Mesendoderm (in vitro differentiated cells): ENCODE results near the gene CNTNAP4.

Experiments used
- DNase-seq: peaks from one replicate; pipeline ENCODE4 v3.0.0; 2013
- H2AK5ac ChIP-seq: 2 replicates; pipeline ENCODE4 v1.6.1; 2013; ENCODE audit warnings: low read length, inconsistent platforms
- H2BK120ac ChIP-seq: 2 replicates; pipeline ENCODE4 v1.6.1; 2013; ENCODE audit warnings: low read depth, mild to moderate bottlenecking, low read length, moderate library complexity, mixed read lengths
- H2BK15ac ChIP-seq: replicated peaks from 2 replicates; pipeline ENCODE4 v1.6.1; 2013; ENCODE audit warnings: low read depth, mild to moderate bottlenecking, moderate library complexity
- H2BK5ac ChIP-seq: 2 replicates; pipeline ENCODE4 v1.6.1; 2013; ENCODE audit warnings: low read length, inconsistent platforms
- H3K18ac ChIP-seq: 2 replicates; pipeline ENCODE4 v1.6.1; 2013; ENCODE audit warnings: mild to moderate bottlenecking, low read length, mixed read lengths
- H3K23ac ChIP-seq: one replicate; pipeline ENCODE4 v1.6.1; 2013; ENCODE audit warnings: low read length
- H3K27ac ChIP-seq: 2 replicates; pipeline ENCODE4 v1.5.1; 2013; ENCODE audit warnings: low read depth, mild to moderate bottlenecking, inconsistent platforms, low read length, moderate library complexity
- H3K27me3 ChIP-seq: 2 replicates; pipeline ENCODE4 v1.6.1; 2013; ENCODE audit warnings: low read length, control low read depth, mild to moderate bottlenecking, inconsistent platforms; ENCODE audit not compliant: insufficient read depth, poor library complexity
- H3K36me3 ChIP-seq: 2 replicates; pipeline ENCODE4 v1.6.1; 2013; ENCODE audit warnings: low read length, inconsistent platforms; ENCODE audit not compliant: control insufficient read depth, insufficient read depth
- H3K4ac ChIP-seq: one replicate; pipeline ENCODE4 v1.6.1; 2013; ENCODE audit warnings: low read depth, mild to moderate bottlenecking, low read length, moderate library complexity
- H3K4me1 ChIP-seq: 2 replicates; pipeline ENCODE4 v1.6.1; 2013; ENCODE audit warnings: low read depth, low read length, inconsistent platforms; ENCODE audit not compliant: control insufficient read depth
- H3K4me2 ChIP-seq: 2 replicates; pipeline ENCODE4 v1.6.1; 2013; ENCODE audit warnings: low read length
- H3K4me3 ChIP-seq: 2 replicates; pipeline ENCODE4 v1.5.1; 2013; ENCODE audit warnings: mild to moderate bottlenecking, low read length
- H3K56ac ChIP-seq: one replicate; pipeline ENCODE4 v1.6.1; 2013; ENCODE audit warnings: low read length
- H3K79me1 ChIP-seq: 2 replicates; pipeline ENCODE4 v1.6.1; 2013; ENCODE audit warnings: low read length, inconsistent platforms
- H3K79me2 ChIP-seq: 2 replicates; pipeline ENCODE4 v1.6.1; 2013; ENCODE audit warnings: mild to moderate bottlenecking, low read length; ENCODE audit not compliant: control insufficient read depth, insufficient read depth
- H3K9ac ChIP-seq: 2 replicates; pipeline ENCODE4 v1.6.1; 2013; ENCODE audit warnings: low read length, inconsistent platforms
- H4K5ac ChIP-seq: one replicate; pipeline ENCODE4 v1.6.1; 2013; ENCODE audit warnings: low read length
- H4K8ac ChIP-seq: one replicate; pipeline ENCODE4 v1.6.1; 2013; ENCODE audit warnings: low read depth, mild to moderate bottlenecking, control low read depth, low read length, moderate library complexity
- WGBS: extraction: QIAGEN DNeasy Blood & Tissue Kit; methylation state at CpG from one replicate; pipeline ENCODE4 v1.1.7; 2013; ENCODE audit warnings: low lambda C conversion rate, missing lambda C conversion rate; ENCODE audit not compliant: insufficient coverage; ENCODE audit errors: extremely low coverage; 5-methylcytosine and 5-hydroxymethylcytosine counted together

Gene CNTNAP4

DNA sequence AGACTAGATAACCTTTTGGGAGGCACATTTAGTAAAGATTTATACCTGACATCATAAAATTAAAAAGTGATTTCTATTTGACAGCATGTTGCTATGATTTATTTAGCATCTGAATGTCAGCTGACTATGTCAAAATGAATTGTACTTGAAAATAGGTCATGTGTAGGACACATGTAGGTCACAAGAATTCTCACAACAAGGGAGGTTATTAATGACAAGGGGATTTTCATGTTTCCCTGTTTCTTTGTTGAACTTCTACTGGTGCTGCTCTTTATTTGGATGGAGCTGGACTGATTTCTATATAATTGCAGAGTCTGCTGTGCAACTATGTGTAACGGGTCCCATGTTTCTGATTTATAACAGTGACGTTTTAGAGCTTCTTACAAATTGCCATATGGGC lies 144.4 kb downstream of the CNTNAP4 start:
- H3K27me3 ChIP-seq, result no peaks in the 10 kb centered on the region
- no peak overlapping the region for H2AK5ac ChIP-seq
- H3K27ac ChIP-seq, result no peak overlapping the region
- H3K79me1 ChIP-seq, result no peaks in the 10 kb centered on the region
- no peak overlapping the region for H4K5ac ChIP-seq
- no peak overlapping the region for H2BK5ac ChIP-seq
- no peak overlapping the region for H3K23ac ChIP-seq
- H3K4ac ChIP-seq, result no peak overlapping the region
- H3K9ac ChIP-seq, result no peak overlapping the region
- H2BK120ac ChIP-seq, result no peak overlapping the region
- DNase-seq, result no peak
- no peak overlapping the region for H4K8ac ChIP-seq
- no peaks in the 10 kb centered on the region for H3K36me3 ChIP-seq
- no peak overlapping the region for H3K4me2 ChIP-seq
- no peaks in the 10 kb centered on the region for H3K4me1 ChIP-seq
- WGBS, result no CpG with 5 or more reads among the region's 2 CpGs
- no peak overlapping the region for H2BK15ac ChIP-seq
- H3K4me3 ChIP-seq, result no peak overlapping the region
- no peak overlapping the region for H3K18ac ChIP-seq
- H3K79me2 ChIP-seq, result no peaks in the 10 kb centered on the region
- no peak overlapping the region for H3K56ac ChIP-seq

DNA sequence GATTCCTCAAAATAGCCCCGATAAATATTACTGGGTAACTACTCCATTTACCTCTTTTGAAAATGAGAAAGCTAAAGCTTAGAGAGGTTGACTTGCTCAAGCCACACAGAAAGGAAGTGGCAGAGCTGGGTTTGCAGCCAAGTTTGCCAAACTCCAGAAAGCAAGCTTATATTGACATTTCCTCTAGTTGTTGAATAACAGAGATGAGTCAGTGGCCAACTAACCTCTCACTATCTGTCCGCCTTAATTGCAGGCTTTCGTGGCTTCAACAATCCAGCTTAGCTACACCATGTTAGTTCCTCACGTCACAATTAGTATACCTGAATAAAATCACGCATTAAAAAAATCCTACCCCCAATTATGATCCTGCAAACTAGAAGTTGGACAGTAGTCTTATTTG lies 151.7 kb downstream of the CNTNAP4 start:
- H3K18ac ChIP-seq, result no peak overlapping the region
- no peaks in the 10 kb centered on the region for H3K36me3 ChIP-seq
- H2AK5ac ChIP-seq, result no peak overlapping the region
- H4K8ac ChIP-seq, result no peak overlapping the region
- H3K4me1 ChIP-seq, result no peaks in the 10 kb centered on the region
- no peak overlapping the region for H2BK120ac ChIP-seq
- H2BK15ac ChIP-seq, result no peak overlapping the region
- DNase-seq, result no peak
- H3K4me3 ChIP-seq, result no peak overlapping the region
- no CpG with 5 or more reads among the region's 5 CpGs for WGBS
- H3K27ac ChIP-seq, result no peak overlapping the region
- H3K56ac ChIP-seq, result no peak overlapping the region
- no peak overlapping the region for H4K5ac ChIP-seq
- no peak overlapping the region for H3K9ac ChIP-seq
- no peaks in the 10 kb centered on the region for H3K27me3 ChIP-seq
- H3K79me2 ChIP-seq, result no peaks in the 10 kb centered on the region
- H2BK5ac ChIP-seq, result no peak overlapping the region
- H3K23ac ChIP-seq, result no peak overlapping the region
- H3K79me1 ChIP-seq, result no peaks in the 10 kb centered on the region
- H3K4ac ChIP-seq, result no peak overlapping the region
- H3K4me2 ChIP-seq, result no peak overlapping the region

DNA sequence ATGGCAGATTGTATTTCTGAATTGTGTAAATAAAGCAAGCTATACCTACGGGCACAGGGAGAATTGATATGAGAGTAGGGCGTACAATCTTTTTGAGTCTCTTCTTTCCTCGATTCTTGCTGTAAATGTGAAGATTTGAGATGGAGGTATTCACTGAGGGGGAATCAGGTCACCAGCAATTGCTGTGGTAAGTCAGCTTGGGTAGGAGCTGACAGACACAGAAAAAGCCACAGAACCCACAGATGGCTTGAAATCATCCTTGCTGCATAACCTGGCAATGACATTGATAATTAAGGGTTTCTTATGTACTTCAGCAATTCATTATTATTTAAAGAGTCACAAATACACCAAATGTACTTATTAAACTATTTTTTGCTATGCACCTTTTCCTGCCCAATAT lies 164.2 kb downstream of the CNTNAP4 start:
- Histone ChIP-seq H4K8ac (no peak overlapping the region), H3K4me2 (no peak overlapping the region), H3K27me3 (no peaks in the 10 kb centered on the region), H3K4ac (no peak overlapping the region), H3K4me1 (no peaks in the 10 kb centered on the region), H3K4me3 (no peak overlapping the region), H3K79me2 (no peaks in the 10 kb centered on the region), H3K23ac (no peak overlapping the region), H2BK15ac (no peak overlapping the region), H3K36me3 (no peaks in the 10 kb centered on the region), H2AK5ac (no peak overlapping the region), H3K56ac (no peak overlapping the region), H4K5ac (no peak overlapping the region), H3K9ac (no peak overlapping the region), H3K18ac (no peak overlapping the region), H3K79me1 (no peaks in the 10 kb centered on the region), H2BK120ac (no peak overlapping the region), H3K27ac (no peak overlapping the region), H2BK5ac (no peak overlapping the region)
- no CpG with 5 or more reads among the region's 3 CpGs for WGBS
- DNase-seq, result no peak

DNA sequence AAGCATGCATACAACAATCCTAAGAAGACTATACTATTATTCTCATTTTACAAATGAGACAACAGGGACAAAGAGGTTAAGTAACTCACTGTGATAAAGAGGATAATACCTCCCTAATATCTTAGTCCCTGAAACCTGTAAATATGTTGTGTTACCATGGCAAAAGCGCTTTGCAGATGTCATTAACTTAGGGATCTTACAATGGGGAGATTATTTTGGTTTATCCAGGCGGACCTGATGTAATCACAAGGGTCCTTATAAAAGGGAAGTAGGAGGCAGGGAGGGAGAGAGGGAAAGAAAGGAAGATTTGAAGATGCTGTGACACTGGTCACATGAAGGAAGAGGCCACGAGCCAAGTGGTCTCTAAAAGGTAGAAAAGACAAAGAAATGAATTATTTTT lies 164.7 kb downstream of the CNTNAP4 start:
- H3K4me1 ChIP-seq, result no peaks in the 10 kb centered on the region
- H3K79me2 ChIP-seq, result no peaks in the 10 kb centered on the region
- no peak overlapping the region for H3K27ac ChIP-seq
- no peak overlapping the region for H3K56ac ChIP-seq
- no peaks in the 10 kb centered on the region for H3K27me3 ChIP-seq
- H3K4me2 ChIP-seq, result no peak overlapping the region
- no peak overlapping the region for H2BK120ac ChIP-seq
- H4K8ac ChIP-seq, result no peak overlapping the region
- H4K5ac ChIP-seq, result no peak overlapping the region
- no peaks in the 10 kb centered on the region for H3K79me1 ChIP-seq
- no CpG with 5 or more reads among the region's 3 CpGs for WGBS
- H3K4me3 ChIP-seq, result no peak overlapping the region
- H3K23ac ChIP-seq, result no peak overlapping the region
- no peak overlapping the region for H3K9ac ChIP-seq
- H2BK5ac ChIP-seq, result no peak overlapping the region
- no peak overlapping the region for H3K18ac ChIP-seq
- H3K36me3 ChIP-seq, result no peaks in the 10 kb centered on the region
- H3K4ac ChIP-seq, result no peak overlapping the region
- H2BK15ac ChIP-seq, result no peak overlapping the region
- peak; percentile 16 for DNase-seq
- no peak overlapping the region for H2AK5ac ChIP-seq

DNA sequence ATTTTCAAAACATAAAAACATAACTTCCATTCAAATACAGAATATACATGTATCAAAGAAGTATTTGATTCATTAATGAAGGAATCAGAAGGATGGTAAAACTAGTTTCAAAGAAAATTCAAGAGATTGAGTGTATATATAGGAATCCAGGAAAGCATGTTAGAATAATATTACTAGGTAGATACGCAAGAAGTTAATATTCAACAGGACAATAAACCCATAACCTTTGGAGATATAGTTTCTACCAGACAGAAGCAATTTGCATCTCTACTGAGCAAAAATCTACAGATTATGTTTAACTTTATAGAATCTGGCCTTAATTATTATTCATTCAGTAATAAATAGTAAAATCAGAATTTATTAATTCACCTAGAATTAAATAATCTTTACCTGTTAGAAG lies 166.8 kb downstream of the CNTNAP4 start:
- no peak overlapping the region for H3K4ac ChIP-seq
- H3K36me3 ChIP-seq, result no peaks in the 10 kb centered on the region
- no peak overlapping the region for H4K5ac ChIP-seq
- H3K23ac ChIP-seq, result no peak overlapping the region
- H2AK5ac ChIP-seq, result no peak overlapping the region
- H2BK5ac ChIP-seq, result no peak overlapping the region
- no peak overlapping the region for H2BK120ac ChIP-seq
- H3K56ac ChIP-seq, result no peak overlapping the region
- H3K4me2 ChIP-seq, result no peak overlapping the region
- no peaks in the 10 kb centered on the region for H3K4me1 ChIP-seq
- no peak for DNase-seq
- no peak overlapping the region for H3K18ac ChIP-seq
- H3K4me3 ChIP-seq, result no peak overlapping the region
- no peaks in the 10 kb centered on the region for H3K27me3 ChIP-seq
- no peaks in the 10 kb centered on the region for H3K79me2 ChIP-seq
- no peak overlapping the region for H3K27ac ChIP-seq
- H2BK15ac ChIP-seq, result no peak overlapping the region
- no peak overlapping the region for H4K8ac ChIP-seq
- WGBS, result no CpG with 5 or more reads among the region's 1 CpG
- no peak overlapping the region for H3K9ac ChIP-seq
- no peaks in the 10 kb centered on the region for H3K79me1 ChIP-seq

DNA sequence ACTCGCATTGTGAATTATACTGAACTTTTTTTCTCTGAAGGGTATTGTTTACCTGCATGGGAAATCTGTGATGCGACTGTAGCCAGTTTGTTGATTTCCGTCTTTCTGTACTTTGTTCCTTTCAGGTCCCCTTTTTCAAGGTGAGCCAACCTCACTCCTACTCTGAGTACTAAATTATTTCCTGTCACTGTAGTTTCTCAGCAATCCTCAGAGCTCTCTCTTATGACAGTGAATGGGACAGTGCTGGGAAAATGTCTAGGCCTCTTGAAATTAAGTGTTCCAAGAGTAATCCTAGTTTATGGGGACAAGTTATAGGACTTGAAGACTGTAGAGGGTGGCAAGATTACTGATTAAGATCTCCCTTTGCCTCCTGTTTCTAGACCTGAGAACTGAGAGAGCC lies 167.6 kb downstream of the CNTNAP4 start:
- no peak overlapping the region for H2AK5ac ChIP-seq
- WGBS, result no CpG with 5 or more reads among the region's 3 CpGs
- H3K4ac ChIP-seq, result no peak overlapping the region
- H3K9ac ChIP-seq, result no peak overlapping the region
- H3K36me3 ChIP-seq, result no peaks in the 10 kb centered on the region
- H4K5ac ChIP-seq, result no peak overlapping the region
- no peaks in the 10 kb centered on the region for H3K27me3 ChIP-seq
- no peak overlapping the region for H3K4me3 ChIP-seq
- no peak overlapping the region for H3K18ac ChIP-seq
- H3K23ac ChIP-seq, result no peak overlapping the region
- H4K8ac ChIP-seq, result no peak overlapping the region
- H3K4me2 ChIP-seq, result no peak overlapping the region
- no peak overlapping the region for H3K56ac ChIP-seq
- H2BK120ac ChIP-seq, result no peak overlapping the region
- H3K4me1 ChIP-seq, result no peaks in the 10 kb centered on the region
- H3K27ac ChIP-seq, result no peak overlapping the region
- H2BK5ac ChIP-seq, result no peak overlapping the region
- no peaks in the 10 kb centered on the region for H3K79me2 ChIP-seq
- no peak overlapping the region for H2BK15ac ChIP-seq
- no peak for DNase-seq
- H3K79me1 ChIP-seq, result no peaks in the 10 kb centered on the region
